HCT116 (cell line): ENCODE measurements around the gene ACOT9. TPM values are rescaled to one million over a fixed set of nuclear protein-coding genes. Genes with fewer than 3 reads are reported as not detected.
"Not testable (repeated sequence)": the region's sequence is repeated elsewhere in the genome, so short reads cannot be mapped to it uniquely, and the experiment has no call there.

Experiments used
- ATAC-seq: fragments of 200-7000 bp; cut with Tn5 transposase; 2 replicates; pipeline ENCODE4 v1.9.1; 2020; ENCODE audit warnings: mild to moderate bottlenecking, moderate library complexity
- BruUV-seq: library from RNA; stranded (reverse); fragments of 400-500 nt; replicated peaks from 2 replicates; lab custom pipeline; 2021; lab: Mats Ljungman, UMichigan
- CTCF ChIA-PET: fragments of 300-600 bp; sonication (Branson Sonifier 250); formaldehyde crosslinking; loops from one replicate; lab custom pipeline; 2021; ENCODE audit warnings: antibody characterized with exemption; lab: Charles Lee
- POLR2A ChIA-PET: fragments of 300-600, 350-600 bp; sonication (Branson Sonifier 250); formaldehyde crosslinking; loops from one replicate; lab custom pipeline; 2021; ENCODE audit warnings: antibody characterized with exemption; lab: Charles Lee
- RAD21 ChIA-PET, 2 experiments: fragments of 300-600 bp; sonication (Branson Sonifier 250); formaldehyde crosslinking; loops; one replicate each; lab custom pipeline; 2023; ENCODE audit warnings: low total read pairs in 2 of 2; ENCODE audit not compliant: uncharacterized antibody in 2 of 2, unreplicated experiment in 2 of 2, low non-redundant PET in 1 of 2; lab: Charles Lee
- DNase-seq: peaks from one replicate; pipeline ENCODE4 v3.0.0-alpha.2; 2010; ENCODE audit warnings: low read depth, low spot score
- H2AFZ ChIP-seq: fragments of 200-600 bp; shearing (Covaris generic), sonication (generic); 2 replicates; pipeline ENCODE4 v1.6.1; 2017; ENCODE audit warnings: low read depth, mixed run types, mixed read lengths, antibody characterized with exemption, low read length; ENCODE audit not compliant: poor library complexity, severe bottlenecking
- H3K27ac ChIP-seq: 2 replicates; pipeline ENCODE4 v1.5.1; 2012; ENCODE audit warnings: low read depth, low read length
- H3K27me3 ChIP-seq: fragments of 200-600 bp; sonication (generic); 2 replicates; pipeline ENCODE4 v1.6.1; 2016; ENCODE audit warnings: mixed run types, low read length, mixed read lengths; ENCODE audit not compliant: insufficient read depth
- H3K36me3 ChIP-seq, 2 experiments: fragments of 200-500 bp in 1 of 2; fragments of 200-600 bp in 1 of 2; sonication (Bioruptor generic) in 1 of 2; sonication (generic) in 1 of 2; 2 replicates each; pipeline versions ENCODE4 v1.5.1 to v1.6.1; 2014 to 2016; ENCODE audit warnings: low read length in 2 of 2, inconsistent platforms in 1 of 2, mixed read lengths in 1 of 2, mixed run types in 1 of 2; ENCODE audit not compliant: insufficient read depth in 2 of 2, control insufficient read depth in 1 of 2
- H3K4me1 ChIP-seq, 2 experiments: fragments of 200-600 bp in 1 of 2; sonication (generic) in 1 of 2; 2 replicates each; pipeline versions ENCODE4 v1.5.1 to v1.6.1; 2012 to 2017; ENCODE audit warnings: low read length in 2 of 2, inconsistent platforms in 1 of 2, mild to moderate bottlenecking in 1 of 2, mixed read lengths in 1 of 2, mixed run types in 1 of 2, moderate library complexity in 1 of 2; ENCODE audit not compliant: insufficient read depth in 2 of 2, control insufficient read depth in 1 of 2
- H3K4me2 ChIP-seq: fragments of 200-600 bp; sonication (generic); 2 replicates; pipeline ENCODE4 v1.6.1; 2017; ENCODE audit warnings: mixed run types, low read length, mixed read lengths
- H3K4me3 ChIP-seq, 2 experiments: fragments of 200-600 bp in 1 of 2; sonication (generic) in 1 of 2; replicated peaks in 1 of 2; 2 replicates each; pipeline ENCODE4 v1.5.1; 2011 to 2016; ENCODE audit warnings: low read length in 2 of 2, control low read depth in 1 of 2, low read depth in 1 of 2, mild to moderate bottlenecking in 1 of 2, mixed read lengths in 1 of 2, mixed run types in 1 of 2
- H3K79me2 ChIP-seq: fragments of 200-600 bp; sonication (generic); 2 replicates; pipeline ENCODE4 v1.6.1; 2017; ENCODE audit warnings: mild to moderate bottlenecking, mixed run types, low read length, moderate library complexity, mixed read lengths; ENCODE audit not compliant: insufficient read depth
- H3K9ac ChIP-seq: fragments of 200-600 bp; sonication (generic); 2 replicates; pipeline ENCODE4 v1.6.1; 2016; ENCODE audit warnings: low read length, mixed read lengths
- H3K9me2 ChIP-seq: fragments of 200-600 bp; sonication (generic), shearing (Covaris generic); 2 replicates; pipeline ENCODE4 v1.6.1; 2017; ENCODE audit warnings: mixed run types, mild to moderate bottlenecking, moderate library complexity; ENCODE audit not compliant: insufficient read depth
- H3K9me3 ChIP-seq, 2 experiments: fragments of 200-500 bp in 1 of 2; fragments of 200-600 bp in 1 of 2; sonication (Bioruptor generic) in 1 of 2; sonication (generic) in 1 of 2; 2 replicates each; pipeline ENCODE4 v1.6.1; 2014 to 2017; ENCODE audit warnings: low read length in 2 of 2, mixed read lengths in 2 of 2, inconsistent platforms in 1 of 2, low read depth in 1 of 2, mild to moderate bottlenecking in 1 of 2, mixed run types in 1 of 2, moderate library complexity in 1 of 2; ENCODE audit not compliant: control insufficient read depth in 1 of 2, insufficient read depth in 1 of 2
- H4K20me1 ChIP-seq: fragments of 200-600 bp; sonication (generic), shearing (Covaris generic); 2 replicates; pipeline ENCODE4 v1.6.1; 2017; ENCODE audit warnings: mixed run types, mild to moderate bottlenecking, moderate library complexity; ENCODE audit not compliant: insufficient read depth
- ATF3 ChIP-seq: IDR thresholded peaks from 2 replicates; pipeline ENCODE4 v1.6.1; 2012
- CBX3 ChIP-seq: IDR thresholded peaks from 2 replicates; pipeline ENCODE4 v1.6.1; 2012; ENCODE audit warnings: low read depth
- ELF1 ChIP-seq: IDR thresholded peaks from 2 replicates; pipeline ENCODE4 v1.6.1; 2012; ENCODE audit warnings: low read depth, borderline replicate concordance
- EZH2phosphoT487 ChIP-seq: fragments of 200-600 bp; IDR thresholded peaks from 2 replicates; pipeline ENCODE4 v1.6.1; 2018; ENCODE audit warnings: antibody characterized with exemption, borderline replicate concordance
- FOSL1 ChIP-seq: IDR thresholded peaks from 2 replicates; pipeline ENCODE4 v1.6.1; 2012; ENCODE audit warnings: low read depth
- REST ChIP-seq: IDR thresholded peaks from 2 replicates; pipeline ENCODE4 v1.6.1; 2012; ENCODE audit warnings: low read depth
- SRF ChIP-seq: IDR thresholded peaks from 2 replicates; pipeline ENCODE4 v1.6.1; 2012; ENCODE audit warnings: low read depth
- YY1 ChIP-seq: IDR thresholded peaks from 2 replicates; pipeline ENCODE4 v1.6.1; 2011; ENCODE audit warnings: low read length, low read depth, moderate library complexity, mild to moderate bottlenecking; ENCODE audit not compliant: insufficient replicate concordance; ENCODE audit errors: extremely low read depth
- ZNF274 ChIP-seq: fragments of 200-500 bp; sonication (Bioruptor generic); IDR thresholded peaks from 2 replicates; pipeline ENCODE4 v1.6.1; 2014; ENCODE audit warnings: mild to moderate bottlenecking, low read depth, low read length, inconsistent platforms
- intact Hi-C: fragments of 100-400 bp; cut with micrococcal nuclease; formaldehyde crosslinking; loops from 2 replicates; pipeline ENCODE4 v1.10.0; 2022
- total RNA-seq: library from RNA; stranded (reverse); gene quantifications from one replicate; pipeline ENCODE4 v1.2.1, GENCODE V29; 2021; ENCODE audit not compliant: unreplicated experiment
- TF ChIP-seq, protein P1 (sequence below): IDR thresholded peaks from 2 replicates; pipeline ENCODE4 v1.6.1; 2011; ENCODE audit warnings: mild to moderate bottlenecking, low read length, moderate library complexity; ENCODE audit not compliant: insufficient replicate concordance; ENCODE audit errors: extremely low read depth

The ACOT9 gene
- total RNA-seq, 1 experiment from 2014 or later, result 59.7 TPM

DNA sequence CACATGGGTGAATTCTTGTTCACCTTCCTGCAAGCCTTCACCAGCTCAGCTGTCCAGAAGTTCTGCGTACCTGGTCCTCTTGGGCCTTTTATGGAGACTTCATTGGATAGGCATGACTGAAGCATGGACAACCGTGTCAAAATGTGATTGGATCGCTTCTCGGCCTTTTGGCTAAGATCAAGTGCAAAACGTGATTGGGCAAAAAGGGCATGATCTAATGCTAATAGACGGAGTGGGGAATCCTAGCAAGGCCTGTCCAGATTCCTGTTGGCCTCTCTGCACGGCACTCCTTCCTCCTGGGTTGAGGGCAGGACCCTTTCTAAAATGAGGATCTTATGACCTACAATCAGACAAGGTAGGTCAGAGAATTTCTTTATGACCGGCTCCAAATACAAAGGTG, 50.9 kb downstream of the ACOT9 start:
- H3K36me3 ChIP-seq, result no peaks in the 10 kb centered on the region
- no peak overlapping the region for H3K27ac ChIP-seq
- H3K4me2 ChIP-seq, result no peak overlapping the region
- no peaks in the 10 kb centered on the region for H3K79me2 ChIP-seq
- H3K9ac ChIP-seq, result no peak overlapping the region
- no peak for TF ChIP-seq CBX3
- TF ChIP-seq SRF, result no peak
- no peak for TF ChIP-seq EZH2phosphoT487
- TF ChIP-seq ELF1, result no peak
- no peak for TF ChIP-seq YY1
- no peak for TF ChIP-seq FOSL1
- TF ChIP-seq, protein P1, sequence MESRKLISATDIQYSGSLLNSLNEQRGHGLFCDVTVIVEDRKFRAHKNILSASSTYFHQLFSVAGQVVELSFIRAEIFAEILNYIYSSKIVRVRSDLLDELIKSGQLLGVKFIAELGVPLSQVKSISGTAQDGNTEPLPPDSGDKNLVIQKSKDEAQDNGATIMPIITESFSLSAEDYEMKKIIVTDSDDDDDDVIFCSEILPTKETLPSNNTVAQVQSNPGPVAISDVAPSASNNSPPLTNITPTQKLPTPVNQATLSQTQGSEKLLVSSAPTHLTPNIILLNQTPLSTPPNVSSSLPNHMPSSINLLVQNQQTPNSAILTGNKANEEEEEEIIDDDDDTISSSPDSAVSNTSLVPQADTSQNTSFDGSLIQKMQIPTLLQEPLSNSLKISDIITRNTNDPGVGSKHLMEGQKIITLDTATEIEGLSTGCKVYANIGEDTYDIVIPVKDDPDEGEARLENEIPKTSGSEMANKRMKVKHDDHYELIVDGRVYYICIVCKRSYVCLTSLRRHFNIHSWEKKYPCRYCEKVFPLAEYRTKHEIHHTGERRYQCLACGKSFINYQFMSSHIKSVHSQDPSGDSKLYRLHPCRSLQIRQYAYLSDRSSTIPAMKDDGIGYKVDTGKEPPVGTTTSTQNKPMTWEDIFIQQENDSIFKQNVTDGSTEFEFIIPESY, result no peak
- no peak for TF ChIP-seq ZNF274
- no peak for TF ChIP-seq REST
- no peak for TF ChIP-seq ATF3
- intact Hi-C loops, result loop anchor here (10.0 kb wide), 1 partner anchor 363 kb away; the partner anchor contains the start of gene EIF2S3
- H4K20me1 ChIP-seq, result no peaks in the 10 kb centered on the region
- no peaks in the 10 kb centered on the region for H3K9me2 ChIP-seq
- no peaks in the 10 kb centered on the region for H3K9me3 ChIP-seq
- BruUV-seq, result no TSS peak
- CTCF ChIA-PET, result interaction anchor here (4.5 kb wide), 1 partner anchor 210 kb away, joined by 29 read pairs; no protein-coding TSS in a partner anchor
- H3K27me3 ChIP-seq, result no peaks in the 10 kb centered on the region
- ATAC-seq (no peak), DNase-seq (no peak)
- H3K4me3 ChIP-seq, result no peak overlapping the region
- POLR2A ChIA-PET, result no interaction called here
- RAD21 ChIA-PET, result no interaction called here
- no peaks in the 10 kb centered on the region for H3K4me1 ChIP-seq
- H2AFZ ChIP-seq, result no peak overlapping the region

DNA sequence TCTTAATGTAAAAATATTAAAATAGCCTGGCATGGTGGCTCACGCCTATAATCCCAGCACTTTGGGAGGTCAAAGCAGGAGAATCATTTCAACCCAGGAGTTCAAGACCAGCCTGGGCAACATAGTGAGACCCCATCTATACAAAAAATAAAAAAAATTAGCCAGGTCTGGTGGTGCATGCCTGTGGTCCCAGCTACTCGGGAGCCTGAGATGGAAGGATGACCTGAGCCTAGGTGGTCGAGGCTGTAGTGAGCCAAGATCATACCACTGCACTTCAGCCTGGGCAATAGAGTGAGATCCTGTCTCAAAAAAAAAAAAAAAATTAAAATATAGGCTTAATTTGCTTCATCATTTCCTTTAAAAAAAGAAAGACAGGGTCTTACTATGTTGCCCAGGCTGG, 66.6 kb downstream of the ACOT9 start:
- POLR2A ChIA-PET, H4K20me1 ChIP-seq, H2AFZ ChIP-seq, H3K27me3 ChIP-seq, H3K9me2 ChIP-seq, ATAC-seq, H3K9ac ChIP-seq, H3K4me3 ChIP-seq, H3K9me3 ChIP-seq, RAD21 ChIA-PET, H3K4me2 ChIP-seq, H3K27ac ChIP-seq, intact Hi-C loops, H3K4me1 ChIP-seq, BruUV-seq, CTCF ChIA-PET, DNase-seq: not testable (repeated sequence)
- H3K79me2 ChIP-seq, result peaks cover 11% of the 10 kb centered on the region; the same call in 1 of the 2 replicates
- peaks cover 6 to 13% of the 10 kb centered on the region in 2 experiments; a peak in 3 of 4 replicates for H3K36me3 ChIP-seq
